Measurements from ENCODE around the gene PPP1R15A.
"Not testable (repeated sequence)": the region's sequence is repeated elsewhere in the genome, so short reads cannot be mapped to it uniquely, and the experiment has no call there.

PPP1R15A gene

GRCh38 chr19:48872182-48872883 is at the start of gene PPP1R15A:
TSS of gene PPP1R15A (plus strand) at chr19:48872421. CDS start at chr19:48873234, 813 bp downstream.
- peak; percentile 97 for DNase-seq

GRCh38 chr19:48822514-48822913 is 49.7 kb upstream of the PPP1R15A start:
- no peak for DNase-seq

GRCh38 chr19:48826606-48827020 is 45.6 kb upstream of the PPP1R15A start:
- no peak for DNase-seq

- no peak for DNase-seq
Measured at GRCh38 chr19:48830088-48830487, 42.1 kb upstream of the PPP1R15A start.

- no peak for DNase-seq
Measured at GRCh38 chr19:48830965-48831364, 41.3 kb upstream of the PPP1R15A start.

GRCh38 chr19:48833049-48833448 is 39.2 kb upstream of the PPP1R15A start:
- no peak for DNase-seq

GRCh38 chr19:48833977-48834376 is 38.2 kb upstream of the PPP1R15A start:
- DNase-seq: no peak

GRCh38 chr19:48835734-48836088 is 36.5 kb upstream of the PPP1R15A start:
- DNase-seq: peak; percentile 77

- peak; percentile 57 for DNase-seq
Measured at GRCh38 chr19:48836089-48837017, 35.9 kb upstream of the PPP1R15A start, which contains the start of gene HSD17B14. TSS of gene HSD17B14 (minus strand) at chr19:48836491. CDS start at chr19:48836411, 80 bp downstream.

GRCh38 chr19:48837051-48837524 is 35.1 kb upstream of the PPP1R15A start:
- peak; percentile 94 for DNase-seq

- no peak for DNase-seq
Measured at GRCh38 chr19:48837687-48838086, 34.5 kb upstream of the PPP1R15A start.

- DNase-seq: no peak
Measured at GRCh38 chr19:48841047-48841446, 31.2 kb upstream of the PPP1R15A start.

GRCh38 chr19:48841571-48841970 is 30.6 kb upstream of the PPP1R15A start:
- no peak for DNase-seq

- peak; percentile 52 for DNase-seq
Measured at GRCh38 chr19:48842789-48843162, 29.4 kb upstream of the PPP1R15A start.

GRCh38 chr19:48844472-48844871 is 27.7 kb upstream of the PPP1R15A start:
- peak; percentile 71 for DNase-seq

GRCh38 chr19:48845384-48845783 is 26.8 kb upstream of the PPP1R15A start:
- DNase-seq: no peak

- DNase-seq: not testable (repeated sequence)
Measured at GRCh38 chr19:48846659-48847058, 25.6 kb upstream of the PPP1R15A start.

GRCh38 chr19:48852292-48852691 is 19.9 kb upstream of the PPP1R15A start:
- DNase-seq: no peak

- no peak for DNase-seq
Measured at GRCh38 chr19:48853483-48853882, 18.7 kb upstream of the PPP1R15A start.

GRCh38 chr19:48854103-48854502 is 18.1 kb upstream of the PPP1R15A start:
- DNase-seq: no peak

GRCh38 chr19:48856921-48857320 is 15.3 kb upstream of the PPP1R15A start:
- no peak for DNase-seq

- DNase-seq: no peak
Measured at GRCh38 chr19:48858984-48859710, 13.1 kb upstream of the PPP1R15A start.
